Activated B cell treated with CpG ODN at 0.5 μM for 24 hours (primary cell): ENCODE measurements around the gene GALNT9. TPM values are rescaled to one million over a fixed set of nuclear protein-coding genes. Genes with fewer than 3 reads are reported as not detected.

Experiments
- ATAC-seq: fragments of 200-7000 bp; cut with Tn5 transposase; one replicate; pipeline ENCODE4 v1.10.0; 2021; ENCODE audit warnings: low read depth, mild to moderate bottlenecking, moderate library complexity
- CTCF ChIA-PET: fragments of 350-600 bp; sonication (Branson Sonifier 250); formaldehyde crosslinking; loops from one replicate; lab custom pipeline; 2021; ENCODE audit warnings: antibody characterized with exemption; lab: Charles Lee
- POLR2A ChIA-PET: fragments of 350-600 bp; sonication (Branson Sonifier 250); formaldehyde crosslinking; loops from one replicate; lab custom pipeline; 2021; ENCODE audit warnings: antibody characterized with exemption; lab: Charles Lee
- DNase-seq: peaks from one replicate; pipeline ENCODE4 v3.0.0; 2022
- H3K27ac Mint-ChIP-seq: one replicate; pipeline ENCODE4 v1.8.0; 2020; ENCODE audit warnings: mixed read lengths
- H3K27me3 Mint-ChIP-seq: one replicate; pipeline ENCODE4 v1.8.0; 2021; ENCODE audit warnings: mixed read lengths
- H3K36me3 Mint-ChIP-seq: one replicate; pipeline ENCODE4 v1.8.0; 2021; ENCODE audit warnings: low read depth, mixed read lengths
- H3K4me1 Mint-ChIP-seq: one replicate; pipeline ENCODE4 v1.8.0; 2021; ENCODE audit warnings: mixed read lengths
- H3K4me3 Mint-ChIP-seq: one replicate; pipeline ENCODE4 v1.8.0; 2020; ENCODE audit warnings: mild to moderate bottlenecking, mixed read lengths
- H3K9me3 Mint-ChIP-seq: one replicate; pipeline ENCODE4 v1.8.0; 2020; ENCODE audit warnings: mixed read lengths
- CTCF ChIP-seq: fragments of 200-600 bp; IDR thresholded peaks from one replicate; pipeline ENCODE4 v1.8.0; 2022; ENCODE audit warnings: antibody characterized with exemption, mild to moderate bottlenecking
- intact Hi-C: fragments of 100-400 bp; cut with micrococcal nuclease; formaldehyde crosslinking; loops from one replicate; pipeline ENCODE4 v1.15.1; 2024
- total RNA-seq: library from RNA; stranded (reverse); gene quantifications from 2 replicates; pipeline ENCODE4 v1.2.3, GENCODE V29; 2022

The GALNT9 gene
- total RNA-seq, 1 donor from 2014 or later = not detected

- intact Hi-C loops = no loop called here
- Mint-ChIP-seq H3K36me3 (no peaks in the 10 kb centered on the region), H3K9me3 (no peaks in the 10 kb centered on the region), H3K27me3 (no peaks in the 10 kb centered on the region), H3K4me1 (no peaks in the 10 kb centered on the region), H3K4me3 (no peak overlapping the region), H3K27ac (no peak overlapping the region)
- ChIA-PET POLR2A (no interaction called here), CTCF (interaction anchor here (1.4 kb wide), 1 partner anchor 10 kb away, joined by 6 read pairs; no protein-coding TSS in a partner anchor)
- no peak for ATAC-seq
- no peak for TF ChIP-seq CTCF
- no peak for DNase-seq
Observed at GRCh38 chr12:132163041-132163910, 166.1 kb downstream of the GALNT9 start.

GRCh38 chr12:132162508-132163031, 166.8 kb downstream of the GALNT9 start:
- Mint-ChIP-seq H3K27ac (no peak overlapping the region), H3K4me1 (no peaks in the 10 kb centered on the region), H3K27me3 (no peaks in the 10 kb centered on the region), H3K36me3 (no peaks in the 10 kb centered on the region), H3K4me3 (no peak overlapping the region), H3K9me3 (no peaks in the 10 kb centered on the region)
- CTCF ChIA-PET = interaction anchor here (1.4 kb wide), 1 partner anchor 9 kb away, joined by 6 read pairs; no protein-coding TSS in a partner anchor
- no peak for TF ChIP-seq CTCF
- DNase-seq = no peak
- intact Hi-C loops = no loop called here
- POLR2A ChIA-PET = interaction anchor here (0.7 kb wide), 1 partner anchor 330 kb away, joined by 6 read pairs; no protein-coding TSS in a partner anchor
- ATAC-seq = no peak

GRCh38 chr12:132161796-132162507, 167.4 kb downstream of the GALNT9 start:
- Mint-ChIP-seq H3K27me3 (no peaks in the 10 kb centered on the region), H3K4me3 (no peak overlapping the region), H3K36me3 (no peaks in the 10 kb centered on the region), H3K4me1 (no peaks in the 10 kb centered on the region), H3K27ac (no peak overlapping the region), H3K9me3 (no peaks in the 10 kb centered on the region)
- TF ChIP-seq CTCF = no peak
- no peak for ATAC-seq
- CTCF ChIA-PET = interaction anchor here (1.2 to 1.4 kb wide), 2 partner anchors 8 to 453 kb away, joined by 3 to 6 read pairs; no protein-coding TSS in a partner anchor
- DNase-seq = no peak
- intact Hi-C loops = no loop called here
- POLR2A ChIA-PET = interaction anchor here (0.7 kb wide), 1 partner anchor 330 kb away, joined by 6 read pairs; no protein-coding TSS in a partner anchor

- POLR2A ChIA-PET = no interaction called here
- Mint-ChIP-seq H3K27me3 (no peaks in the 10 kb centered on the region), H3K9me3 (no peaks in the 10 kb centered on the region), H3K4me1 (no peaks in the 10 kb centered on the region), H3K27ac (no peak overlapping the region), H3K36me3 (no peaks in the 10 kb centered on the region), H3K4me3 (no peak overlapping the region)
- intact Hi-C loops = no loop called here
- no peak for TF ChIP-seq CTCF
- CTCF ChIA-PET = interaction anchor here (1.2 kb wide), 1 partner anchor 454 kb away, joined by 3 read pairs; no protein-coding TSS in a partner anchor
- no peak for DNase-seq
- ATAC-seq = no peak
Observed at GRCh38 chr12:132161036-132161781, 168.2 kb downstream of the GALNT9 start.
